OCI-LY1 (cell line): ENCODE measurements around the gene ZNF22.
A peak's percentile ranks its signal among the peaks of the same experiment; 100 is the strongest.

Experiments
- CTCF ChIP-seq: fragments of 200-600 bp; sonication (generic), shearing (Covaris generic); IDR thresholded peaks from 2 replicates; pipeline ENCODE4 v1.5.1; 2017; ENCODE audit warnings: mild to moderate bottlenecking, antibody characterized with exemption, low read length, moderate library complexity, mixed read lengths
- EZH2 ChIP-seq: fragments of 200-600 bp; sonication (generic), shearing (Covaris generic); IDR thresholded peaks from 2 replicates; pipeline ENCODE4 v1.8.0; 2017; ENCODE audit warnings: borderline replicate concordance, mixed run types, mild to moderate bottlenecking, antibody characterized with exemption, low read length, moderate library complexity, mixed read lengths

GRCh38 chr10:44990302-44990655, 10.4 kb upstream of the ZNF22 start:
- TF ChIP-seq EZH2 = no peak
- peak; percentile 26; the same call in 1 of the 2 replicates for TF ChIP-seq CTCF
